ENCODE results near the gene NPAS3. TPM values are rescaled to one million over a fixed set of nuclear protein-coding genes. Genes with fewer than 3 reads are reported as not detected.

The NPAS3 gene
- total RNA-seq, 4 donors from 2014 or later = 1.5 to 12.3 (median 3.4) TPM

GRCh38 chr14:33740531-33740930 lies 801.9 kb downstream of the NPAS3 start:
- no peak for TF ChIP-seq CTCF (IDR thresholded peaks at IDR 0.05)
- TF ChIP-seq POLR2A (IDR thresholded peaks at IDR 0.05) = no peak
- no peak for TF ChIP-seq EP300 (IDR thresholded peaks at IDR 0.05)
- WGBS, 2 donors = 93 to 95% methylated on average over 5 of the region's 5 CpGs
- Histone ChIP-seq H3K9me3 (peaks cover 0 to 13% (median 0%) of the 10 kb centered on the region in 4 donors), H3K27me3 (no peaks in the 10 kb centered on the region), H3K4me3 (no peak overlapping the region), H3K27ac (no peak overlapping the region), H3K36me3 (peaks cover 0 to 9% (median 0%) of the 10 kb centered on the region in 3 donors), H3K4me1 (no peaks in the 10 kb centered on the region)
- no peak for DNase-seq (ENCODE audit: low spot score in 2 of 2)

- H3K27ac ChIP-seq = no peak overlapping the region
- peaks cover 0 to 9% (median 0%) of the 10 kb centered on the region in 3 donors for H3K36me3 ChIP-seq
- no peaks in the 10 kb centered on the region for H3K27me3 ChIP-seq
- no peaks in the 10 kb centered on the region for H3K4me1 ChIP-seq
- peaks cover 0 to 13% (median 0%) of the 10 kb centered on the region in 4 donors for H3K9me3 ChIP-seq
- no peak for TF ChIP-seq CTCF (IDR thresholded peaks at IDR 0.05)
- no peak for TF ChIP-seq EP300 (IDR thresholded peaks at IDR 0.05)
- no peak for TF ChIP-seq POLR2A (IDR thresholded peaks at IDR 0.05)
- DNase-seq (ENCODE audit: low spot score in 2 of 2) = no peak
- 87 to 94% methylated on average over 4 of the region's 4 CpGs for whole genome bisulfite sequencing, 2 donors
- H3K4me3 ChIP-seq = no peak overlapping the region
These were observed 803.5 kb downstream of the NPAS3 start for GRCh38 chr14:33742166-33742565.

- no peak overlapping the region for H3K4me3 ChIP-seq
- H3K27ac ChIP-seq = no peak overlapping the region
- TF ChIP-seq EP300 (IDR thresholded peaks at IDR 0.05) (no peak), POLR2A (IDR thresholded peaks at IDR 0.05) (no peak), CTCF (IDR thresholded peaks at IDR 0.05) (no peak)
- H3K9me3 ChIP-seq = peaks cover 0 to 13% (median 0%) of the 10 kb centered on the region in 4 donors
- H3K36me3 ChIP-seq = peaks cover 0 to 9% (median 0%) of the 10 kb centered on the region in 3 donors
- no peaks in the 10 kb centered on the region for H3K27me3 ChIP-seq
- DNase-seq (ENCODE audit: low spot score in 2 of 2) = no peak
- H3K4me1 ChIP-seq = no peaks in the 10 kb centered on the region
- 83 to 87% methylated on average over 6 of the region's 6 CpGs for WGBS, 2 donors
These were observed 806.5 kb downstream of the NPAS3 start for GRCh38 chr14:33745163-33745562.

- Histone ChIP-seq H3K36me3 (peaks cover 0 to 9% (median 0%) of the 10 kb centered on the region in 3 donors), H3K27ac (no peak overlapping the region), H3K4me3 (no peak overlapping the region), H3K9me3 (peaks cover 0 to 10% (median 0%) of the 10 kb centered on the region in 4 donors), H3K4me1 (no peaks in the 10 kb centered on the region), H3K27me3 (no peaks in the 10 kb centered on the region)
- WGBS, 2 donors = 64 to 71% methylated on average over 1 of the region's 1 CpG
- DNase-seq (ENCODE audit: low spot score in 2 of 2) = no peak
- TF ChIP-seq POLR2A (IDR thresholded peaks at IDR 0.05) (no peak), EP300 (IDR thresholded peaks at IDR 0.05) (no peak), CTCF (IDR thresholded peaks at IDR 0.05) (no peak)
These were observed 809.1 kb downstream of the NPAS3 start for GRCh38 chr14:33747749-33748148.

GRCh38 chr14:33754261-33754660 lies 815.6 kb downstream of the NPAS3 start:
- 53 to 74% methylated on average over 4 of the region's 4 CpGs for WGBS, 2 donors

More at GRCh38 chr14:33754261-33754660, 815.6 kb downstream of the NPAS3 start:
- Histone ChIP-seq H3K27ac (no peak overlapping the region), H3K27me3 (no peaks in the 10 kb centered on the region), H3K9me3 (no peaks in the 10 kb centered on the region), H3K4me3 (no peak overlapping the region), H3K4me1 (no peaks in the 10 kb centered on the region), H3K36me3 (no peaks in the 10 kb centered on the region)
- no peak for DNase-seq (ENCODE audit: low spot score in 2 of 2)
- TF ChIP-seq POLR2A (IDR thresholded peaks at IDR 0.05) (no peak), EP300 (IDR thresholded peaks at IDR 0.05) (no peak), CTCF (IDR thresholded peaks at IDR 0.05) (no peak)

All from tibial nerve (tissue), 4 donors.